Measurements from ENCODE around the gene WHRN. TPM values are rescaled to one million over a fixed set of nuclear protein-coding genes. Genes with fewer than 3 reads are reported as not detected.

Gene WHRN
- polyA plus RNA-seq, 1 donor from 2014 or later, result 2.5 TPM

GRCh38 chr9:114433086-114433485 lies 72.2 kb downstream of the WHRN start:
- H3K4me2 ChIP-seq (ENCODE audit: low read length), result no peak overlapping the region
- H3K27ac ChIP-seq (ENCODE audit: low read length), result no peak overlapping the region
- H3F3A ChIP-seq (ENCODE audit: insufficient read depth, low read length, poor library complexity, severe bottlenecking), result no peaks in the 10 kb centered on the region
- no peak overlapping the region for H2AFZ ChIP-seq (ENCODE audit: low read depth, low read length)
- H3K9ac ChIP-seq (ENCODE audit: low read length), result no peak overlapping the region
- no peaks in the 10 kb centered on the region for H3K9me3 ChIP-seq (ENCODE audit: low read length)
- H3K4me3 ChIP-seq (ENCODE audit: low read length), result no peak overlapping the region
- H4K20me1 ChIP-seq (ENCODE audit: insufficient read depth), result no peaks in the 10 kb centered on the region
- TF ChIP-seq CTCF (IDR thresholded peaks at IDR 0.05; ENCODE audit: poor library complexity, severe bottlenecking) (no peak), REST (IDR thresholded peaks at IDR 0.05; ENCODE audit: borderline replicate concordance) (no peak), MXI1 (conservative IDR thresholded peaks at IDR 0.05; ENCODE audit: poor library complexity, severe bottlenecking) (no peak), EP300 (conservative IDR thresholded peaks at IDR 0.05; ENCODE audit: poor library complexity, severe bottlenecking) (no peak), EZH2 (IDR thresholded peaks at IDR 0.05; ENCODE audit: borderline replicate concordance, insufficient read depth, low read length, poor library complexity, severe bottlenecking) (no peak), SMC3 (conservative IDR thresholded peaks at IDR 0.05; ENCODE audit: poor library complexity) (no peak), TAF1 (IDR thresholded peaks at IDR 0.05; ENCODE audit: low read depth) (no peak), POLR2AphosphoS5 (IDR thresholded peaks at IDR 0.05) (no peak)
- no peaks in the 10 kb centered on the region for H3K36me3 ChIP-seq (ENCODE audit: insufficient read depth, low read length)
- no peaks in the 10 kb centered on the region for H3K9me2 ChIP-seq (ENCODE audit: insufficient read depth, low read length)
- H3K27me3 ChIP-seq (ENCODE audit: insufficient read depth, low read depth, low read length), result no peaks in the 10 kb centered on the region
- no peaks in the 10 kb centered on the region for H3K79me2 ChIP-seq (replicated peaks; ENCODE audit: insufficient read depth, low read length)

- no peak overlapping the region for H3K27ac ChIP-seq (ENCODE audit: low read length)
These were observed 72.8 kb downstream of the WHRN start for GRCh38 chr9:114432323-114433067.

More at GRCh38 chr9:114432323-114433067, 72.8 kb downstream of the WHRN start:
- H3K27me3 ChIP-seq (ENCODE audit: insufficient read depth, low read depth, low read length), result no peaks in the 10 kb centered on the region
- no peaks in the 10 kb centered on the region for H4K20me1 ChIP-seq (ENCODE audit: insufficient read depth)
- no peak for TF ChIP-seq REST (IDR thresholded peaks at IDR 0.05; ENCODE audit: borderline replicate concordance)
- TF ChIP-seq CTCF (IDR thresholded peaks at IDR 0.05; ENCODE audit: poor library complexity, severe bottlenecking), result no peak
- TF ChIP-seq SMC3 (conservative IDR thresholded peaks at IDR 0.05; ENCODE audit: poor library complexity), result no peak
- TF ChIP-seq POLR2AphosphoS5 (IDR thresholded peaks at IDR 0.05), result no peak
- no peak for TF ChIP-seq RAD21 (conservative IDR thresholded peaks at IDR 0.05)
- no peak for TF ChIP-seq EZH2 (IDR thresholded peaks at IDR 0.05; ENCODE audit: borderline replicate concordance, insufficient read depth, low read length, poor library complexity, severe bottlenecking)
- TF ChIP-seq EP300 (conservative IDR thresholded peaks at IDR 0.05; ENCODE audit: poor library complexity, severe bottlenecking), result no peak
- TF ChIP-seq MXI1 (conservative IDR thresholded peaks at IDR 0.05; ENCODE audit: poor library complexity, severe bottlenecking), result no peak
- TF ChIP-seq TAF1 (IDR thresholded peaks at IDR 0.05; ENCODE audit: low read depth), result no peak
- H3K9me2 ChIP-seq (ENCODE audit: insufficient read depth, low read length), result no peaks in the 10 kb centered on the region
- no peaks in the 10 kb centered on the region for H3F3A ChIP-seq (ENCODE audit: insufficient read depth, low read length, poor library complexity, severe bottlenecking)
- H3K79me2 ChIP-seq (replicated peaks; ENCODE audit: insufficient read depth, low read length), result no peaks in the 10 kb centered on the region
- H3K9ac ChIP-seq (ENCODE audit: low read length), result no peak overlapping the region
- H3K9me3 ChIP-seq (ENCODE audit: low read length), result no peaks in the 10 kb centered on the region
- H3K4me3 ChIP-seq (ENCODE audit: low read length), result no peak overlapping the region
- no peaks in the 10 kb centered on the region for H3K36me3 ChIP-seq (ENCODE audit: insufficient read depth, low read length)
- no peak overlapping the region for H2AFZ ChIP-seq (ENCODE audit: low read depth, low read length)
- H3K4me2 ChIP-seq (ENCODE audit: low read length), result no peak overlapping the region

All from neural cell (in vitro differentiated cells).